ENCODE results near the gene SSH2. TPM values are rescaled to one million over a fixed set of nuclear protein-coding genes. Genes with fewer than 3 reads are reported as not detected.

SSH2 gene
- total RNA-seq, 1 donor from 2014 or later: 39.2 TPM

- peak; percentile 91 for DNase-seq (ENCODE audit: low spot score)
- Mint-ChIP-seq H3K27me3 (ENCODE audit: low read depth) (no peaks in the 10 kb centered on the region), H3K4me3 (ENCODE audit: low read depth) (peak overlapping the region; percentile 66), H3K36me3 (ENCODE audit: low read depth) (no peaks in the 10 kb centered on the region), H3K27ac (no peak overlapping the region), H3K4me1 (ENCODE audit: low read depth) (peaks cover 38% of the 10 kb centered on the region), H3K9me3 (no peaks in the 10 kb centered on the region)
- intact Hi-C loops (cut with micrococcal nuclease): loop anchor here (1.0 kb wide), 1 partner anchor 22 kb away; no protein-coding TSS in a partner anchor
Observed at GRCh38 chr17:29613352-29613837, 316.6 kb downstream of the SSH2 start.

DNA sequence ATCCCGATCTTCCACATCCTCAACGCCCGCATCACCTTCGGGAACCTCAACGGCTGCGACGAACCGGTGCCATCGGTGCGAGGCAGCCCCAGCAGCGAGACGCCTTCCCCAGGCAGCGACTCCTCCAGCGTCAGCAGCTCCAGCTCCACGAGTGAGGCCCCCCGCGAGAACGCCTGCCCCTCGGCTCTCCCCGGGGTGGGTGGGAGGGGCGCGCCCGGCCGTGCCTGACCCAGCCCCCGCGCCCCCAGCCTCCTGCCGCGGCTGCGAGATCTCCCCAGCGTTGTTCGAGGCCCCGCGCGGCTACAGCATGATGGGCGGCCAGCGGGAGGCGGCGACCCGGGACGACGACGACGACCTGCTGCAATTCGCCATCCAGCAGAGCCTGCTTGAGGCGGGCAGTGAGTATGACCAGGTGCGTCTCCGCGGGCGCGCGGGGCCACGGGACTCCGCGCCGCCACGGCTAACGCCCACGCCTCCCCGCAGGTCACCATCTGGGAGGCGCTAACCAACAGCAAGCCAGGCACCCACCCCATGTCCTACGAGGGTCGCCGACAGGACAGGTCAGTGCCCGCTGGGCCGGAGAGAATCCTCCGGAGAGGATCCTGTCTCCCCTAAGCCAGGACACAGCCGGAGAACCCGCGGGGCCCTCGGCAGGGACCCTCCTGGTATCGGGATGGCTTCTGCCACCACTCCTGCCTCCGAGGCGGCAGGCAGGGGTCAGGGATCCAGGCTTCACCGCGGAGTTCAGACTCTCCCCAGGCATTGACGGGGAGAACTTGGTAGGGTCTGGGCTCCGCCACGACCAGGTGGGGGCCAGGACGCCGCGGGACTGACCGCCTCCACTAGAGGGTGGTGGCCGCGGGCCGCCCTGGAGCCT, 317.4 kb downstream of the SSH2 start:
- Mint-ChIP-seq H3K27ac (no peak overlapping the region), H3K4me1 (ENCODE audit: low read depth) (peaks cover 34% of the 10 kb centered on the region), H3K4me3 (ENCODE audit: low read depth) (peak overlapping the region; percentile 33), H3K27me3 (ENCODE audit: low read depth) (no peaks in the 10 kb centered on the region), H3K9me3 (no peaks in the 10 kb centered on the region), H3K36me3 (ENCODE audit: low read depth) (no peaks in the 10 kb centered on the region)
- DNase-seq (ENCODE audit: low spot score): no peak
- intact Hi-C loops (cut with micrococcal nuclease): loop anchor here (1.0 kb wide), 1 partner anchor 21 kb away; no protein-coding TSS in a partner anchor

DNA sequence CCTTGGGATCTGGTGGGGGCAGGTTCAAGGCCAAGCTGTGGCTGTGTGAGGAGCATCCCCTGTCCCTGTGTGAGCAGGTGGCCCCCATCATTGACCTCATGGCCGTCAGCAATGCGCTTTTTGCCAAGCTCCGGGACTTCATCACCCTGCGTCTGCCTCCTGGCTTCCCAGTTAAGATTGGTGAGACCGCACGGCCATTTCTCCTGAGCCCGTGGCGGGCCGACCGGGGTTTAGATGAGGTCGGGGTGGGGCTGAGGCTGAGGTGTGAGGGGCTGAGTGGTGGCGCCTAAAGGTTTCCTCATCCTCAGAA, 318.0 kb downstream of the SSH2 start:
- intact Hi-C loops (cut with micrococcal nuclease): no loop called here
- no peaks in the 10 kb centered on the region for H3K36me3 Mint-ChIP-seq (ENCODE audit: low read depth)
- H3K4me1 Mint-ChIP-seq (ENCODE audit: low read depth): peaks cover 28% of the 10 kb centered on the region
- no peaks in the 10 kb centered on the region for H3K9me3 Mint-ChIP-seq
- H3K27me3 Mint-ChIP-seq (ENCODE audit: low read depth): no peaks in the 10 kb centered on the region
- DNase-seq (ENCODE audit: low spot score): no peak
- H3K27ac Mint-ChIP-seq: no peak overlapping the region
- no peak overlapping the region for H3K4me3 Mint-ChIP-seq (ENCODE audit: low read depth)

DNA sequence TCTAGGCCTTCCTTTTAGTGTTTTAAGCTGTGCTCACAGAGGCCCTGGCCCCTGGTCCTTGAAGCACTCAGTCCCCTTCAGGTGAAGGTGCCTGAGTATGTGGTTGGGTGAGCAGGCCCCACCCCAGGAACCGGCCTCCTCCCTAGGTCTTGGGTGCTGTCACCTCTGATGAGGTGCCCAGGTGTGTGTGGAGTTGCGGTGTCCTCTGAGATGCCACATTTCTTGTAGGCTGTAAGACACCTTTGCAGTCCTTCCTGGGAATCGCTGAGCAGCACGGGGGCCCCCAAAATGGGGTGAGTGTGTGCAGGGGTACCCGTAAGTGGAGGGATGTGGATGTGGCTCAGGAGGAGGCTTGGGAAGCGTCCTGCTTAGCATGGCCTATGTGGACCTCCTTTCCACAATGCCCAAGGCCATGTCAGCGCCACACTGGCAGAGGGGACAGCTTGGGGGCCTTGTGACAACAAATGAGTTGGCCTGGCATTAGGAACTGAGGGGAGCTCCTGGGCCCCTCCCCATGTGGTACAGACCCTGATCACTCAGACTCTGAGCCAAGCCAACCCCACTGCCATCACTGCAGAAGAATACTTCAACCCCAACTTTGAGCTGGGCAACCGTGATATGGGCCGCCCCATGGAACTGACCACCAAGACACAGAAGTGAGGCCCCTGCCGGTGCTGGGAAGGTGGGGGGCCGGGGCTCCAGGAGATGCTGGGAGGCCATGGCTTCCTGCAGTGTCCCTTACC, 318.5 kb downstream of the SSH2 start:
- H3K4me3 Mint-ChIP-seq (ENCODE audit: low read depth): no peak overlapping the region
- H3K4me1 Mint-ChIP-seq (ENCODE audit: low read depth): peaks cover 24% of the 10 kb centered on the region
- H3K27ac Mint-ChIP-seq: no peak overlapping the region
- H3K36me3 Mint-ChIP-seq (ENCODE audit: low read depth): no peaks in the 10 kb centered on the region
- intact Hi-C loops (cut with micrococcal nuclease): no loop called here
- no peaks in the 10 kb centered on the region for H3K27me3 Mint-ChIP-seq (ENCODE audit: low read depth)
- no peaks in the 10 kb centered on the region for H3K9me3 Mint-ChIP-seq
- DNase-seq (ENCODE audit: low spot score): no peak

- Mint-ChIP-seq H3K4me1 (ENCODE audit: low read depth) (peaks cover 14% of the 10 kb centered on the region), H3K27me3 (ENCODE audit: low read depth) (no peaks in the 10 kb centered on the region), H3K27ac (no peak overlapping the region), H3K9me3 (no peaks in the 10 kb centered on the region), H3K4me3 (ENCODE audit: low read depth) (no peak overlapping the region), H3K36me3 (ENCODE audit: low read depth) (no peaks in the 10 kb centered on the region)
- intact Hi-C loops (cut with micrococcal nuclease): no loop called here
- no peak for DNase-seq (ENCODE audit: low spot score)
Observed at GRCh38 chr17:29610395-29610794, 319.6 kb downstream of the SSH2 start.

DNA sequence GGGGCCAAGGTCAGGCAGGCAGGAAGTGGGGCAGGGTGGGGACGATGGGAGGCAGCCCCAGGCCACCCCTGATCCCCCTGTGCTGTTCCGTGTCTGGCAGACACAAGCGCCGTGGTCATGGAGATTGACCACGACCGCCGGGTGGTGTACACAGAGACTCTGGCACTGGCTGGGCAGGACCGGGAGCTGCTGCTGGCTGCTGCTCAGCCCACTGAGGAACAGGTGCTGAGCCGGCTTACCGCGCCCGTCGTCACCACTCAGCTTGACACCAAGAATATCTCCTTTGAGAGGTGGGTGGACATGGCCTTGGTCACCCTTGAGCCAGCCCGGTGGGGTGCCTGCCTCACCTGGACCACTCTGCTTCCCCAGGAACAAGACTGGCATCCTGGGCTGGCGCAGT, 321.0 kb downstream of the SSH2 start:
- H3K4me1 Mint-ChIP-seq (ENCODE audit: low read depth): peaks cover 3% of the 10 kb centered on the region
- H3K27me3 Mint-ChIP-seq (ENCODE audit: low read depth): no peaks in the 10 kb centered on the region
- H3K4me3 Mint-ChIP-seq (ENCODE audit: low read depth): no peak overlapping the region
- intact Hi-C loops (cut with micrococcal nuclease): no loop called here
- H3K9me3 Mint-ChIP-seq: no peaks in the 10 kb centered on the region
- no peaks in the 10 kb centered on the region for H3K36me3 Mint-ChIP-seq (ENCODE audit: low read depth)
- DNase-seq (ENCODE audit: low spot score): no peak
- H3K27ac Mint-ChIP-seq: no peak overlapping the region

DNA sequence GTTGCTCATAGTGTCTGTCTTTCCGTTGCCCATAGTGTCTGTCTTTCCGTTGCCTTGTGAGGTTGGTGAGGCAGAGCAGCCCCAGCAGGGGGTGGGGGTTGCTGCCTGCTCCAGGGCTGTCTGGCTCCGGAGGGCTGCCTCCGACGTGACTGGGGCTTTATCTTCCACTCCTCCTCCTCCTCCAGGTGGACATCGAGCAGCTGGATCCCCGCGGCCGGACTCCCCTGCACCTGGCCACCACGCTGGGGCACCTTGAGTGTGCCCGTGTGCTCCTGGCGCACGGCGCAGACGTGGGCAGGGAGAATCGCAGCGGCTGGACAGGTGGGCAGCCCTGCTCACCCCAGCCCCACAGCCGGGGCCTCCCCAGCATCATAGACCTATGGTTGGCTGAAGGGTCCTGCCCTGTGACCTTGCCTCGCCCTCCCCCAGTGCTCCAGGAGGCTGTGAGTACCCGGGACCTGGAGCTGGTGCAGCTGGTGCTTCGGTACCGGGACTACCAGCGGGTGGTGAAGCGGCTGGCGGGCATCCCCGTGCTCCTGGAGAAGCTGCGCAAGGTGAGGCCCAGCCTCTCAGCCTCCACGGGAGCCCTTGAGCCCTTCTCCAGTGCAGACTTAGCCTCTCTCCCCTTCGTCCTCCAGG, 322.4 kb downstream of the SSH2 start:
- no peaks in the 10 kb centered on the region for H3K9me3 Mint-ChIP-seq

GRCh38 chr17:29603109-29603674, 326.8 kb downstream of the SSH2 start:
- H3K36me3 Mint-ChIP-seq (ENCODE audit: low read depth): no peaks in the 10 kb centered on the region
- no peak overlapping the region for H3K27ac Mint-ChIP-seq
- no peak for DNase-seq (ENCODE audit: low spot score)
- H3K4me1 Mint-ChIP-seq (ENCODE audit: low read depth): peaks cover 6% of the 10 kb centered on the region
- H3K9me3 Mint-ChIP-seq: no peaks in the 10 kb centered on the region
- no peaks in the 10 kb centered on the region for H3K27me3 Mint-ChIP-seq (ENCODE audit: low read depth)
- intact Hi-C loops (cut with micrococcal nuclease): no loop called here
- no peak overlapping the region for H3K4me3 Mint-ChIP-seq (ENCODE audit: low read depth)

More for the DNA sequence above, 322.4 kb downstream of the SSH2 start:
- Mint-ChIP-seq H3K36me3 (ENCODE audit: low read depth) (no peaks in the 10 kb centered on the region), H3K27me3 (ENCODE audit: low read depth) (no peaks in the 10 kb centered on the region), H3K27ac (no peak overlapping the region), H3K4me1 (ENCODE audit: low read depth) (no peaks in the 10 kb centered on the region), H3K4me3 (ENCODE audit: low read depth) (no peak overlapping the region)
- intact Hi-C loops (cut with micrococcal nuclease): no loop called here
- DNase-seq (ENCODE audit: low spot score): no peak

GRCh38 chr17:29597361-29598172, 332.5 kb downstream of the SSH2 start:
- H3K9me3 Mint-ChIP-seq: no peaks in the 10 kb centered on the region
- no peaks in the 10 kb centered on the region for H3K36me3 Mint-ChIP-seq (ENCODE audit: low read depth)
- intact Hi-C loops (cut with micrococcal nuclease): no loop called here
- H3K4me1 Mint-ChIP-seq (ENCODE audit: low read depth): peaks cover 9% of the 10 kb centered on the region
- no peak for DNase-seq (ENCODE audit: low spot score)
- no peak overlapping the region for H3K27ac Mint-ChIP-seq
- no peak overlapping the region for H3K4me3 Mint-ChIP-seq (ENCODE audit: low read depth)
- no peaks in the 10 kb centered on the region for H3K27me3 Mint-ChIP-seq (ENCODE audit: low read depth)

- H3K9me3 Mint-ChIP-seq: no peaks in the 10 kb centered on the region
- no peak overlapping the region for H3K27ac Mint-ChIP-seq
- intact Hi-C loops (cut with micrococcal nuclease): no loop called here
- peaks cover 16% of the 10 kb centered on the region for H3K4me1 Mint-ChIP-seq (ENCODE audit: low read depth)
- H3K36me3 Mint-ChIP-seq (ENCODE audit: low read depth): no peaks in the 10 kb centered on the region
- H3K27me3 Mint-ChIP-seq (ENCODE audit: low read depth): no peaks in the 10 kb centered on the region
- H3K4me3 Mint-ChIP-seq (ENCODE audit: low read depth): no peak overlapping the region
- DNase-seq (ENCODE audit: low spot score): no peak
Observed at GRCh38 chr17:29596811-29597210, 333.2 kb downstream of the SSH2 start.

DNA sequence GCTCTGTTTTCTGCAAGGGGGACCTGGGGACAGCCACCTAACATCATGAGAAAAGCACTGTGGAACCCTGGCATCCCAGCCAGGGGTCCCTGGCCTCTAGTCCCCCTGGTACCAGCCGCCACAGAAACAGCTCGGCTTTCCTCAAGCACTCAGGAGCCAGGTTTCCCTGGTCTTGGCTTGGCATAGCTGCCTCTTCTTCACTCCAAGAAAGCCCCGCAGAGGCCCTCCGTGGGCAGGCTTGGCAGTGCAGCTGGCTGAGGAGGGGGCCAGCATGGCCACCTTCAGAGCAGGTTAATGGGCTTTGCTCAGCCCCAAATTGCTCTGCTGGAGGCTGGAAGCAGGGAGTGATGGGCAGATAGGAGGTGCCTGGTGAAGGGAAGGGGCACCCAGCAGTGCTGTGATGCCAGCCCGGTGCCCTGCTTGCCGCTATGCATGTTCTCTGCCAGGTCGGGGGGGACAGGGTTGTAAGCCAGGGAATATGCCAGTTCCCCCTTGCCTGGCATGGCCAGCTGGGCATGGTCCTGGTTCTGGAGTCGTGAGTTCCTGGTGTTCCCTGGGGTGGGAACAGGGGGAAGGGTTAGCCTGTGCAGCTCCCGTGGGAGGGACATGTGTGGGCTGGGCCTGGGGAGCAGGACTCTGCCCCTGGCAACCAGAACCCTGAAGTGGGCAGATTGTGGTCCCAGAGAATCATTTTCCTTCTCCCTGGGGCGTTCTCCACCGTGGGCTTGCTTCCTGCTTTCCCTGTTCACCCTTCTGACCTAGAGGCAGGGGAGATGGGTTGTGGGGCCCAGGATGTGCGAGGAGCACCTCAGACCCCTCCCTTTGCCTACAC, 333.9 kb downstream of the SSH2 start:
- Mint-ChIP-seq H3K36me3 (ENCODE audit: low read depth) (no peaks in the 10 kb centered on the region), H3K27ac (no peak overlapping the region), H3K9me3 (no peaks in the 10 kb centered on the region), H3K4me3 (ENCODE audit: low read depth) (no peak overlapping the region), H3K4me1 (ENCODE audit: low read depth) (peaks cover 22% of the 10 kb centered on the region), H3K27me3 (ENCODE audit: low read depth) (no peaks in the 10 kb centered on the region)
- intact Hi-C loops (cut with micrococcal nuclease): no loop called here
- DNase-seq (ENCODE audit: low spot score): no peak

Measured in activated T-helper 2 cell treated with anti-CD3 and anti-CD28 coated beads, Interferon-gamma antibody, Interleukin-2, Interleukin-4, amounts not matched to agents 10 μg/mL and 5 μg/mL and 100 μg/mL, durations not matched to agents 14 hours and 24 hours and 36 hours (primary cell).